LNCaP clone FGC (cell line): ENCODE measurements around the gene NTNG2.
A peak's percentile ranks its signal among the peaks of the same experiment; 100 is the strongest.

Experiments used
- DNase-seq: peaks from one replicate; pipeline ENCODE4 v3.0.0-alpha.2; 2011; ENCODE audit warnings: low read depth
- H3K4me3 ChIP-seq: 2 replicates; pipeline ENCODE4 v1.5.1; 2011; ENCODE audit warnings: mild to moderate bottlenecking, low read depth, low read length, control low read depth
- TF ChIP-seq, protein P1 (sequence below): IDR thresholded peaks from 2 replicates; pipeline ENCODE4 v1.5.1; 2012; ENCODE audit warnings: mild to moderate bottlenecking; ENCODE audit not compliant: control insufficient read depth, insufficient read depth; ENCODE audit errors: extremely low read depth

The NTNG2 gene

DNA sequence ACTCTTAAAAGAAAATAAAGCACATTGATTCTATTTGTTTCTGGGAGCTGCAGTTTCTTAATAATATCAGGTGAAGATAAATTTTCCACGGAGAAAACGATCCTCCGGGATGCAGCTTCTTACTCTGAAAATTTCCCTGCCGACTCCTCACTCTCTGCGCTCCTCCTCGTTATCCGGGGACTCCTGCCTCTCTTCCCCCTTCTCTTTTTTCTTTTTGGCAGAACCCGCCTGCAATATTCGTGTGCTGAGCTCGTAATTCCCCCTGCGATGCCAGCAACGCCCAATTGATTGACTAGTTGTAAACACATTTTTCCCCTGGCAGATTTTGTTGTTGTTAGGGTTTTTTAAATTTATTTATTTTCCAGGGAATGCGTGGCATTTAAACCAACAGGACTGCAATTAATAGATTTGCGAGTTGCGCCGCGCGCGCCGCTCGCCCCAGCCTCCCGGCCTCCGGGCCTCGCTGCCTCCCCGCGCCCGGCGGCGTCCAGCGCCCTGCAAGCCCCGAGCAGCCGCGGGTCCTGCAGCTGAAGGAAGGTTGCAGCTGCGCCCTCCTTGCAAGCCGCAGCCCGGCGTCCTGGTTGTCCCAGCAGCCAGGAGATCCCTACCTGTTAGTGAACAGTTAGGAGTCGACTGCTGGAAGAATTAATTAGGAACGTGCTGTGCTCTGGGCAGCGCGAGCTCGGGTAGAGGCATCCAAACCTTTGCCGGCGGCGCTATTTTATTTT, 2.2 kb downstream of the NTNG2 start:
- TF ChIP-seq, protein P1, sequence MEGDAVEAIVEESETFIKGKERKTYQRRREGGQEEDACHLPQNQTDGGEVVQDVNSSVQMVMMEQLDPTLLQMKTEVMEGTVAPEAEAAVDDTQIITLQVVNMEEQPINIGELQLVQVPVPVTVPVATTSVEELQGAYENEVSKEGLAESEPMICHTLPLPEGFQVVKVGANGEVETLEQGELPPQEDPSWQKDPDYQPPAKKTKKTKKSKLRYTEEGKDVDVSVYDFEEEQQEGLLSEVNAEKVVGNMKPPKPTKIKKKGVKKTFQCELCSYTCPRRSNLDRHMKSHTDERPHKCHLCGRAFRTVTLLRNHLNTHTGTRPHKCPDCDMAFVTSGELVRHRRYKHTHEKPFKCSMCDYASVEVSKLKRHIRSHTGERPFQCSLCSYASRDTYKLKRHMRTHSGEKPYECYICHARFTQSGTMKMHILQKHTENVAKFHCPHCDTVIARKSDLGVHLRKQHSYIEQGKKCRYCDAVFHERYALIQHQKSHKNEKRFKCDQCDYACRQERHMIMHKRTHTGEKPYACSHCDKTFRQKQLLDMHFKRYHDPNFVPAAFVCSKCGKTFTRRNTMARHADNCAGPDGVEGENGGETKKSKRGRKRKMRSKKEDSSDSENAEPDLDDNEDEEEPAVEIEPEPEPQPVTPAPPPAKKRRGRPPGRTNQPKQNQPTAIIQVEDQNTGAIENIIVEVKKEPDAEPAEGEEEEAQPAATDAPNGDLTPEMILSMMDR: 0 out of 2 replicates have a peak, but pooled peaks have one; percentile 0
- no peak overlapping the region for H3K4me3 ChIP-seq
- peak; percentile 62 for DNase-seq

DNA sequence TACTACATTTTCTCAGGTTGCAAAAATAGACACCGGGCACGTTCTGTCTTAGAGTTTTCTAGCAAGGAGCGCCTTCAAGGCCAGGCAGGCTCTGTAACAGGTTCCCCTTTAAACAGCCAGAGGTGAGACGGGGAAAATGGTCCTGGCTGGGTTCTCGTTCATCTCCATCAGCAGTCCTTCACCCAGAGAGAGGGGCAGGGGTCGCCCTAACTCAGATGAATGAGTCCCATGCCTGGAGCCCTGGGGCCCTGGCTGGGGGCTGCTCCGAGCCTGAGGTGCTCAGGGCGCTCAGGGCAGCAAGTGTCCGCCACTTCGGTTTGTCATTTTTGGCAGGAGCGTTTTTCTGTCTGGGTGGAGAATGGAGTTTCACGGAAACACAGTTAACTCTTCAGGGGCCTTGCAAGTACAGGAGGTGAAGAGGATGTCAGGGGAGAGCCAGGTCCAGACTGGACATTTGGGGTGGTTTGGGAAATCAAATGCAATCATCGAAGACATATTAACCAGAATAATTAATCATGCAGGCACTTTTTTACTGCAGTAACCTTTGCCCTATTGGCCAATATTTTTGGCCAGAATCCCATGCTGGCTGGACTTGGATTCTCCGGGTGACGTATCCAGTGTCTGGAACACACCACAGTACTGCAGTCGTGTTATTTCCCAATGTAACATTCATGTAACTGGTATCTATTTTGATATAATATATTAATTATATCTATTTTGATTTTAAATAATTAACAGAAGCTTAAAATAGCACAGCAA, 2.9 kb downstream of the NTNG2 start:
- TF ChIP-seq, protein P1: no peak
- peak; percentile 48 for DNase-seq
- no peak overlapping the region for H3K4me3 ChIP-seq

DNA sequence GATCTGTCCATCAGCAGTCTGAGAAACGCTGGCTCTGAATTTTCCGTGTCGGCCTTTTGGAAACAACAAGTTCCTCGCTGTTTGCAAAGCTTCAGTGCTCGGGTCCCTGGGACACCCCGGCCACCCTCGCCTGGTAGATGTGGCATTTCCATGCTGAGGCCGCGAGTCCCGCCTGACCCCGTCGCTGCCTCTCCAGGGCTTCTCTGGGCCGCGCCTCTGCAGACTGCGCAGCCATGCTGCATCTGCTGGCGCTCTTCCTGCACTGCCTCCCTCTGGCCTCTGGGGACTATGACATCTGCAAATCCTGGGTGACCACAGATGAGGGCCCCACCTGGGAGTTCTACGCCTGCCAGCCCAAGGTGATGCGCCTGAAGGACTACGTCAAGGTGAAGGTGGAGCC, 4.7 kb downstream of the NTNG2 start:
- TF ChIP-seq, protein P1: no peak
- DNase-seq: no peak
- H3K4me3 ChIP-seq: no peak overlapping the region

DNA sequence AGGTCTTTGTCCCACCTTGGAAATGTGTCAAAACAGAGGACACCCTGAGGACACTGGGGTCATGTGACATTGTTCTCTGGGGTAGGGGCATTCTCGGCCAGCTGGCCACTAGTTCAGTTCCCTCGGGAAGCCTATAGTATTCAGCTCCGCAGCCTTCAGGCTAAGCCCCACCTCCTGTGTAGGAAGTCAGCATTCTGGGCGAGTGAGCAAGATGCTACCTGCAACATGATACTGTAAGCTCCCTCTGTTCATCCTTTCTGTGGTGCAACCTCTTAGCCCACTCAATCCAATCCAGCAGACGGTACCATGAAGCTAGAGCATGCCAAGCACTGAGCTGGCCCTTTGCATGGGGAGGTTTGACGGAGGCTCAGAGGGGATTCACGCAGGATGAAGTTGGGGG, 5.3 kb downstream of the NTNG2 start:
- no peak overlapping the region for H3K4me3 ChIP-seq
- no peak for DNase-seq
- TF ChIP-seq, protein P1: no peak

DNA sequence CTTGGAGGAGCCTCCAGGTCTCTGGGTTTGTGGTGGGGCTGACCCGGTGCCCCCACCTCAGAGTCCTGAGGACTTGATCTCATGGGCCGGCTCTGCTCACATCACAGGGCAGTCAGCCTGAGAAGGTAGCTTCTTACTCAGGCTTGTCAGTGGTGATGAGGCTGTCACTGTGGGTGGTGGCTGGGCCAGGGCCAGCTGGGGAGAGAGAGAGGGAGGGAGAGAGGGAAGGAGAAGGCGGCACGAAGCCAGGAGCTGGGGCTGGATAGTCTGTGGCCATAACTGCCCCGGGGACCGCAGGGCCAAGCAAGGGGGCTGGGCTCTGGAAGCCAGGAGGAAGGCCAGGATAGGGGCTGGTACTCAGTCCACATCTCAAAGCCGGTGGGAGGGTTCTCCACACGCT, 6.5 kb downstream of the NTNG2 start:
- DNase-seq: no peak
- TF ChIP-seq, protein P1: no peak
- no peak overlapping the region for H3K4me3 ChIP-seq

DNA sequence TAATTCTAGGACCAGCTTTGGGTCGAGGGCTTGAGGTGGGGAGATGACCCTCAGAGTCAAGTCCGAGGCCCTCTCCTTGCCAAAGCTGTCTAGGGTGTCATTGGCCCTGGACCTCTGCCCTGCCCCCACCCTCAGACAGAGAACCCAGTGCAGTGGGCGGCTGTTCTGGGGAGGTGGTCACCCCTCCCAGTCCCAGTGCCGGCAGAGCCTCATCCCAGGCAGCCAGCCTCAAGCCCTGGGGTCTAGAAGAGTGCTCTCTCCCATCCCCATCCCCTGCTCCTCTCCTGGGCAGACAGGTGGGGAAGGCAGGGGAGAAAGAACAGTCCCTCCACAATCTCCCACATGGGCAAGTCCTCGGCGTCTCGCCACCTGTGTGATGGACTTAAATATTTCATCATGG, 7.0 kb downstream of the NTNG2 start:
- H3K4me3 ChIP-seq: no peak overlapping the region
- DNase-seq: no peak
- TF ChIP-seq, protein P1: no peak
